Brain pericyte (primary cell): ENCODE results near the gene PDE6B.
"Not testable (repeated sequence)": the region's sequence is repeated elsewhere in the genome, so short reads cannot be mapped to it uniquely, and the experiment has no call there.

Experiments
- DNase-seq: peaks from one replicate; pipeline ENCODE4 v3.0.0-alpha.2; 2012; ENCODE audit warnings: low read depth, low spot score

Gene PDE6B

DNA sequence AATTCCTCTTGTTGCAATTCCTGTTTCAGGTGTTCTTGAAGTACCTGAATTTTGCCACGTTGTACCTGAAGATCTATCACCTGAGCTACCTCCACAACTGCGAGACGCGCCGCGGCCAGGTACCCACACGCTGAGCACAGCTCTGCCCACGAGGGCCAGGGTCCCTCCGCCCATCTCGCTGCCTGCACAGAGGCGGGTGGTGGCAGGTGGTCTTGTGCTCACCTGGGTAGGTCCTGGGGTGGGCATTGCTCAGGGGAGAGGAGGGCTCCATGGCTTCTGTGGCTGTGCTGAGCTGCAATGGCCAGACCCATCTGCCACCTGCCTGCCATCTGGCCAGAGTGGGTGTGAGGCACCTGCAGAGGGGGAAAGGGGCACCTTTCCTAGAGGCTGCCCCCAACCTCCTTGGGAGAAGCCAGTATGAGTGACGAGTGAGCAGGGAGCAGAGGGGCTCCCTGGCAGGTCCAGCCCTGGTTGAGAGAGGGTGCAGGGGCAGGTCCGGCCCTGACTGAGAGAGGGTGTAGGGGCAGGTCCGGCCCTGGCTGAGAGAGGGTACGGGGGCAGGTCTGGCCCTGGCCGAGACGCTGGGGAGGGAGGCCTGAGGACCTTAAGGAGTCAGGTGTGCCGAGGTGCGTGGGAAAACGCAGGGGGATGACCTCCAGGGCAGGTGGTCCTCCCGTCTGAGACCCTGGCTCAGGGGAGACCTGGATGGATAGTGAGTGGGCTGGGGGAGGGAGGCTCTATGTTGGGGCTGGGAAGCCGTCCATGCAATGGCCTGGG is 10.7 kb downstream of the PDE6B start:
- DNase-seq = no peak

GRCh38 chr4:636628-637159 is 11.3 kb downstream of the PDE6B start:
- DNase-seq = no peak

GRCh38 chr4:637536-638280 is 12.3 kb downstream of the PDE6B start:
- no peak for DNase-seq

- not testable (repeated sequence) for DNase-seq
Measured at GRCh38 chr4:642366-642765, 17.0 kb downstream of the PDE6B start.

GRCh38 chr4:646460-646859 is 21.1 kb downstream of the PDE6B start:
- DNase-seq = no peak

DNA sequence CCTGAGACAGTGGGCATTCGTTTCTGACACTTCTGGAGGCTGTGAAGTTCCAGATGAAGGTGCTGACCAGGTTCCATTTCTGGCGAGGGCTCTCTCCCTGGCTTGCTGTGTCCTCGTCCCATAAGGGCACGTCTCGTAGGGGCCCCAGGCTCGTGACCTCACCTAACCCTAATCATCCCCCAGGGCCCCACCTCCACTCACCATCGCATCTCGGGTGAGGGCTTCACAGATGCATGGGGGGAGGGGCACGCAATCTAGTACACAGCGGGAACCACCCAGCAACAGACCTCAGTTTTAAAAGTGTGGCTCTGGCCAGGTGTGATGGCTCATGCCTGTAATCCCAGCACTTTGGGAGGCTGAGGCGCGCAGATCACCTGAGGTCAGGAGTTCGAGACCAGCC is 22.1 kb downstream of the PDE6B start:
- no peak for DNase-seq

DNA sequence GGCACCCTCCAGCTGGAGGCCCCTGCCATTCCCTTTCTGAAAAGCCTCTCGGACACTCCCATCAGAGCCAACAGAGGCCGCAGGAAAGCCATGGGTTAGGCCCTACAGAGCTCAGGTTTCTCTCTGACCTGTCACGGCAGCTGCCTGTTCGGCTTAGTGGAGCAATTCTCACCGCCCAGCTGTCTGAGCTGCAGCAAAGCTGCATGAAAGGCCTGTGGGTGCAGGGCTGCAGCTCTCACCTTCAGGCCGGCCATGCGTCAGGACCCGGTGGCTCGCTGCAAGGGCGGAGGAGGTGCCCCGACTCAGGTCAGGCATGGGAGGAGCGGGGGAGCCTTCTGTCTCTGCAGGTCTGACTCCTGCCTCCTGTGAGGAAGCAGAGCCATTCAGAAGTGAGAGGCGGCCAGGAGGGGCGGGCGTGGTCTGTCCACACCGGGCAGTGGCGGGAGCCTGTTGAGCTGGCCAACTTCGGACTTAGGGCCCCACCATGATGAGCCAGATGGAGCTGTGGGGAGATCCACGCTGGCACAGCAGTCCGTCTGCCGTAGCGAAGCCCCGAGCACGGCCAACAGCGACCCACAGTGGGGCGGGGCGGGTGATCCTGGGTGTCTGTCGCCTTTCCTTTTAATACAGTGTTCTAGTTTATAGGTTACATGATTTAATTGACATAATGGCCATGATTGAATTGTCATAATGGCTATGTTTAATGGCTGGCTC is 23.4 kb downstream of the PDE6B start:
- DNase-seq = no peak

DNA sequence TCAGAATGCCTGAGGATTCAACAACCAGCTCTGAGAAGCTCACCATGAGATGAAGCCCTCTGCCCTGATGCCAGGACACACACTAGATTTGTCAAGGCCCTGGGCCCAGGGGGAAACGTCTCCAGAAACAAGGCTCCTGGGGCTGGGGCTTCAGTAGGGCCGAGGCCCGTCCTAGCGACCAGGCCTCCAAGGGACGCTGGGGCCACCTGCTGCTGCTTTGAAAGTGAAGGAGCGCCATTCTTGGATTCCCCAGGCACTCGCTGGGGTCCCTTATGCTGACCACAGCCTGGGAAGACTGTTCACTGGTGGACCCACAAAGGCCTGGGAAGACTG is 23.9 kb downstream of the PDE6B start:
- no peak for DNase-seq

- no peak for DNase-seq
Measured at GRCh38 chr4:649751-650310, 24.5 kb downstream of the PDE6B start.

DNA sequence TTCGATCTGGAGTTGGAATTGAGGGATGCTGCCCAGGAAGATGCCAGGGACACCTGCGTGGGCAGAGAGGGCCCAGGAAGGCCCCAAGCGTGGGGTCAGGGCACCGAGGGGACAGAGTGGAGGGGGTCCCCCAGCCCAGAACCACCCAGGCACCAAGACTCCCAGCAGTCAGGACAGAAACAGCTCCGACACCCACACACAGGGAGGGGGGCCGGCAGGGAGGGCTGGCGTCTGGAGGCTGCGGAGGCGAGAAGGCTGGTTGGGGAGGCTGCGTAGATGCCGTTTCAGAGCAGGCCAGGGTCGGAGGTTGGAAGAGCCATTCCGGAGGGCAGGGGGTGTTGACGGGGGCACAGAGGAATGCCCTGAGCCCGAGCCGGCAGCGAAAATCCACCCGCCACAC is 25.1 kb downstream of the PDE6B start:
- DNase-seq = no peak

- no peak for DNase-seq
Measured at GRCh38 chr4:650951-651883, 25.8 kb downstream of the PDE6B start.

- no peak for DNase-seq
Measured at GRCh38 chr4:651884-652642, 26.7 kb downstream of the PDE6B start.

DNA sequence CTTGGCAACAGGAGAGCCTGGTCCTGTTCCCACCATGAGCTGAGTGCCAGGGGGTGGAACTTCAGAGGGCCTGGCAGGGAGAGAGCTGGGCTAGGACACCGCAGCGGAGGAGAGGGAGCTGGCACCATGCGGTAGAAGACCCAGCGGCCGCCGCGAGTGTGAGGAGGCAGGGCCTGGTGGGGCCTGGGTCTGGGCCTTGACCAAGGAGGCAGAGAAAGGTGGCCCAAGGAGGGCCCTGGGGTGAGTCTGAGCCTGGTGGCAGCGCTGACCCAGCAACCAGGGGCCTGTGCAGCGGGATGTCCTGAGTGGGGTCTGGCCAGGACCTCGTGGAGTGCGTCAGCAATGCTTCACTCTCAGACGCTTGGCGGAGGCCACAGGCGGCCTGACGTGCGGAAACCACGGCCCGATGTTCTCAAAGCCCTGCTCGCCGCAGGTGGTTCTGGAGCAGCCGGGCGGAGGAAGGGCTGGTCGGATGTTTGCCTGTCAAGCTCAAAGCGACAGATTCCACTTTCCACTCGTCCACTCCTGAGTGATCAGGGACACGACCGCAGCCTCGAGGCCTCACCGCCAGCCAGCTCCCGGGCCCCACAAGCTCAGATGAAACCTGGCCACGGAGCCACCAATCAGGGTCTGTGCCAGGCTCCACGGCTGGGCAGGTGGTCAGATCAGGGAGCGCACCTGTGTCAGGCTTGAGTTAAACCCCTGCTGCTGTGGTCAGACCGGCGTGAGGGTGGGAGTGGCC is 27.9 kb downstream of the PDE6B start:
- no peak for DNase-seq

DNA sequence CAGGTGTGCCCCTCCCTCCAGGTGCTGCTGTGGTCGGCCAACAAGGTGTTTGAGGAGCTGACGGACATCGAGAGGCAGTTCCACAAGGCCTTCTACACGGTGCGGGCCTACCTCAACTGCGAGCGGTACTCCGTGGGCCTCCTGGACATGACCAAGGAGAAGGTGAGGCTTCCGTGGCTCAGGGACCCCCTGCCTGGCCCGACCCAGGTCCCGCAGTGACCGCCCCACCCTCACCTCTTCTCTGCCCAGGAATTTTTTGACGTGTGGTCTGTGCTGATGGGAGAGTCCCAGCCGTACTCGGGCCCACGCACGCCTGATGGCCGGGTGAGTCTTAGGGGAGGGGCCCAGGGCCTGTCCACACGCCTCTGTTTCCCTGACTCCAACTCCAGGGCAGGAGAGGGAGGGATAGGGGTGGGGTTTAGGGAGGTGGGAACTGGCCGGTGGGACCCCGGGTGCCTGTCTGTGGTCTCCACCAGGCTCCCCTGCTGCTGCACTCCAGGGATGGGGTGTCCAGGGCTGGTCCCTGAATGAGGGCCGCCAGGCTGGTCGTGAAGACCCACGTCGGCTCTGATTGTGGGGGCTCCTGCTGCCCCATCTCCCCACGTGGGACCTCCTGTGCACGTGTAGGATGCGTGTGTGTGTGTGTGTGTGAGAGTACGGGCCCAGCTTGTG is 28.6 kb downstream of the PDE6B start:
- no peak for DNase-seq

- DNase-seq = no peak
Measured at GRCh38 chr4:654503-654845, 29.1 kb downstream of the PDE6B start.

DNA sequence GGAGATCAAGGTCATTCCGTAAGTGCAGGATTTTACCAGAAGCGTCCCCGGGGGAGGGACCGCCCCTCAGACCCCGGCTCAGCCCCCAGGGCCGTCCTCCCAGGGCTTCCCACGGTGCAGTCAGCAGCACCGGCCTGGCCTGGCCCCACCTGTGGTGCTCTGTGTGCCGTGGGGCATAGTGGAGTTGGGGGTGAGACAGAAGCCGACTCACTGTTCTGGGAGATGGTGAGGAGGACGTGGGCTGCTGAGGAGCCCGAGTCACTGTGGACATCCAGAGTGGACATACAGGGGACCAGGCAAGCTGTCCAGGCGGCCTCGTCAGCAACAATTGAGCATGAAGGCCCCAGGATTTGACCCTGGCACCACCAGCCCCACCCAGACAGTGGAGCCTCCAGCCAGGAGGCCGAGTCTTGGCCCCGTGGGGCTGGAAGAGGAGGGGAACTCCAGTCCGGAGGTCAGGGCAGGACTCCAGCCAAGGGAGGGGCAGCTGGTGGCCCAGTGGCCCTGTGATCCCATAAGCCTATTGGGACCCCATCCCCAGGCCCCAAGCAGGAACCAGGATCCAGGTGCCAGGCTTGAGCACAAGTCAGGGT is 29.6 kb downstream of the PDE6B start:
- DNase-seq = no peak

- no peak for DNase-seq
Measured at GRCh38 chr4:655464-656151, 30.2 kb downstream of the PDE6B start.
